CD8-positive, alpha-beta memory T cell (primary cell): ENCODE results near the gene TOLLIP. TPM values are rescaled to one million over a fixed set of nuclear protein-coding genes. Genes with fewer than 3 reads are reported as not detected.
"Not testable (repeated sequence)": the region's sequence is repeated elsewhere in the genome, so short reads cannot be mapped to it uniquely, and the experiment has no call there.

Experiments used
- CTCF ChIA-PET: fragments of 350-600 bp; sonication (Branson Sonifier 250); formaldehyde crosslinking; loops from one replicate; lab custom pipeline; 2021; ENCODE audit warnings: antibody characterized with exemption; lab: Charles Lee
- POLR2A ChIA-PET: fragments of 350-600 bp; sonication (Branson Sonifier 250); formaldehyde crosslinking; loops from one replicate; lab custom pipeline; 2021; ENCODE audit warnings: antibody characterized with exemption; lab: Charles Lee
- DNase-seq, 5 donors: peaks; one replicate each; pipeline versions ENCODE4 v3.0.0 to v3.0.0-alpha.2; 2020 to 2022; ENCODE audit warnings: mixed read lengths in 1 of 5
- H3K27ac ChIP-seq: one replicate; pipeline ENCODE4 v1.7.0; 2013; ENCODE audit warnings: low read depth, mild to moderate bottlenecking, low read length, moderate library complexity
- H3K27me3 ChIP-seq: 2 replicates; pipeline ENCODE4 v1.7.0; 2013; ENCODE audit warnings: low read length, mild to moderate bottlenecking; ENCODE audit not compliant: insufficient read depth, poor library complexity, severe bottlenecking
- H3K36me3 ChIP-seq: 2 replicates; pipeline ENCODE4 v1.7.0; 2013; ENCODE audit warnings: mild to moderate bottlenecking, low read length, moderate library complexity; ENCODE audit not compliant: insufficient read depth
- H3K4me1 ChIP-seq: 2 replicates; pipeline ENCODE4 v1.7.0; 2013; ENCODE audit warnings: mild to moderate bottlenecking, low read length, moderate library complexity; ENCODE audit not compliant: insufficient read depth
- H3K4me3 ChIP-seq: 2 replicates; pipeline ENCODE4 v1.7.0; 2013; ENCODE audit warnings: mild to moderate bottlenecking, low read length
- H3K9me3 ChIP-seq: 2 replicates; pipeline ENCODE4 v1.7.0; 2013; ENCODE audit warnings: mild to moderate bottlenecking, low read length
- H3K27ac Mint-ChIP-seq, 8 donors: one replicate each; pipeline ENCODE4 v1.8.0; 2020 to 2021; ENCODE audit warnings: mixed read lengths in 8 of 8, mild to moderate bottlenecking in 6 of 8, inconsistent platforms in 3 of 8, moderate library complexity in 3 of 8
- H3K27me3 Mint-ChIP-seq, 2 donors: one replicate each; pipeline ENCODE4 v1.8.0; 2020 to 2021; ENCODE audit warnings: mixed read lengths in 2 of 2, mild to moderate bottlenecking in 1 of 2, moderate library complexity in 1 of 2
- H3K36me3 Mint-ChIP-seq, 3 donors: one replicate each; pipeline ENCODE4 v1.8.0; 2020 to 2021; ENCODE audit warnings: mixed read lengths in 3 of 3, inconsistent platforms in 1 of 3, mild to moderate bottlenecking in 1 of 3
- H3K4me1 Mint-ChIP-seq, 3 donors: one replicate each; pipeline ENCODE4 v1.8.0; 2020 to 2021; ENCODE audit warnings: mixed read lengths in 3 of 3, inconsistent platforms in 1 of 3, mild to moderate bottlenecking in 1 of 3
- H3K4me3 Mint-ChIP-seq, 7 donors: one replicate each; pipeline ENCODE4 v1.8.0; 2020 to 2021; ENCODE audit warnings: mixed read lengths in 7 of 7, mild to moderate bottlenecking in 6 of 7, moderate library complexity in 4 of 7, inconsistent platforms in 2 of 7
- H3K9me3 Mint-ChIP-seq, 5 donors: one replicate each; pipeline ENCODE4 v1.8.0; 2020 to 2022; ENCODE audit warnings: mixed read lengths in 5 of 5, mild to moderate bottlenecking in 3 of 5, moderate library complexity in 2 of 5, inconsistent platforms in 1 of 5
- polyA plus RNA-seq: library from polyadenylated mRNA; unstranded; fragments of 300-500 nt; fragmentation: Illumina TruSeq; gene quantifications from one replicate; pipeline ENCODE4 v1.2.3, GENCODE V29; 2021
- total RNA-seq, 2 experiments: library from RNA; stranded (reverse); gene quantifications; one replicate each; pipeline ENCODE4 v1.2.3, GENCODE V29; 2021

TOLLIP gene
- total and polyA plus RNA-seq, 3 experiments from 2014 or later, result 31.1 to 41.8 (median 36.3) TPM

GRCh38 chr11:1352696-1353382 is 43.4 kb upstream of the TOLLIP start:
- Mint-ChIP-seq H3K27me3 (peaks cover 14 to 15% of the 10 kb centered on the region in 2 donors), H3K4me1 (no peaks in the 10 kb centered on the region), H3K9me3 (no peaks in the 10 kb centered on the region), H3K27ac (no peak overlapping the region), H3K4me3 (no peak overlapping the region), H3K36me3 (no peaks in the 10 kb centered on the region)
- Histone ChIP-seq H3K27me3 (no peaks in the 10 kb centered on the region), H3K4me3 (no peak overlapping the region), H3K4me1 (no peaks in the 10 kb centered on the region), H3K36me3 (no peaks in the 10 kb centered on the region), H3K27ac (no peak overlapping the region), H3K9me3 (no peaks in the 10 kb centered on the region)
- ChIA-PET CTCF (no interaction called here), POLR2A (no interaction called here)
- no peak for DNase-seq

GRCh38 chr11:1351278-1351937 is 42.0 kb upstream of the TOLLIP start:
- Histone ChIP-seq H3K4me3 (no peak overlapping the region), H3K27ac (no peak overlapping the region), H3K4me1 (no peaks in the 10 kb centered on the region), H3K27me3 (no peaks in the 10 kb centered on the region), H3K9me3 (no peaks in the 10 kb centered on the region), H3K36me3 (no peaks in the 10 kb centered on the region)
- POLR2A ChIA-PET, result no interaction called here
- H3K4me1 Mint-ChIP-seq, result no peaks in the 10 kb centered on the region
- no peak overlapping the region for H3K27ac Mint-ChIP-seq
- CTCF ChIA-PET, result no interaction called here
- H3K4me3 Mint-ChIP-seq, result no peak overlapping the region
- peak in 1 of 5 donors; percentile 8 for DNase-seq
- no peaks in the 10 kb centered on the region for H3K36me3 Mint-ChIP-seq
- H3K9me3 Mint-ChIP-seq, result no peaks in the 10 kb centered on the region
- peaks cover 5 to 10% of the 10 kb centered on the region in 2 donors for H3K27me3 Mint-ChIP-seq

- H3K27me3 Mint-ChIP-seq, result peaks cover 4% of the 10 kb centered on the region in 2 donors
- no peak overlapping the region for H3K4me3 ChIP-seq
- no peaks in the 10 kb centered on the region for H3K9me3 Mint-ChIP-seq
- DNase-seq, result no peak
- H3K27ac Mint-ChIP-seq, result no peak overlapping the region
- H3K4me1 Mint-ChIP-seq, result no peaks in the 10 kb centered on the region
- no peaks in the 10 kb centered on the region for H3K36me3 Mint-ChIP-seq
- no peaks in the 10 kb centered on the region for H3K27me3 ChIP-seq
- CTCF ChIA-PET, result no interaction called here
- no peak overlapping the region for H3K4me3 Mint-ChIP-seq
- no peaks in the 10 kb centered on the region for H3K9me3 ChIP-seq
- no peak overlapping the region for H3K27ac ChIP-seq
- no peaks in the 10 kb centered on the region for H3K36me3 ChIP-seq
- POLR2A ChIA-PET, result interaction anchor here (0.7 kb wide), 1 partner anchor 92 kb away, joined by 7 read pairs; no protein-coding TSS in a partner anchor
- no peaks in the 10 kb centered on the region for H3K4me1 ChIP-seq
Measured at GRCh38 chr11:1350086-1350725, 40.8 kb upstream of the TOLLIP start.

- Histone ChIP-seq H3K9me3 (no peaks in the 10 kb centered on the region), H3K36me3 (no peaks in the 10 kb centered on the region), H3K4me3 (no peak overlapping the region), H3K27me3 (no peaks in the 10 kb centered on the region), H3K4me1 (no peaks in the 10 kb centered on the region), H3K27ac (no peak overlapping the region)
- H3K9me3 Mint-ChIP-seq, result no peaks in the 10 kb centered on the region
- H3K4me1 Mint-ChIP-seq, result no peaks in the 10 kb centered on the region
- H3K27me3 Mint-ChIP-seq, result no peaks in the 10 kb centered on the region
- H3K36me3 Mint-ChIP-seq, result no peaks in the 10 kb centered on the region
- ChIA-PET CTCF (no interaction called here), POLR2A (no interaction called here)
- H3K4me3 Mint-ChIP-seq, result no peak overlapping the region
- peak overlapping the region in 1 of 8 donors; percentile 54 for H3K27ac Mint-ChIP-seq
- no peak for DNase-seq
Measured at GRCh38 chr11:1349327-1350041, 40.1 kb upstream of the TOLLIP start.

- H3K4me3 Mint-ChIP-seq, result no peak overlapping the region
- ChIA-PET POLR2A (no interaction called here), CTCF (no interaction called here)
- Histone ChIP-seq H3K4me1 (no peaks in the 10 kb centered on the region), H3K36me3 (no peaks in the 10 kb centered on the region), H3K4me3 (no peak overlapping the region), H3K27ac (no peak overlapping the region), H3K9me3 (no peaks in the 10 kb centered on the region), H3K27me3 (no peaks in the 10 kb centered on the region)
- no peak overlapping the region for H3K27ac Mint-ChIP-seq
- no peaks in the 10 kb centered on the region for H3K4me1 Mint-ChIP-seq
- H3K9me3 Mint-ChIP-seq, result no peaks in the 10 kb centered on the region
- H3K36me3 Mint-ChIP-seq, result no peaks in the 10 kb centered on the region
- no peak for DNase-seq
- no peaks in the 10 kb centered on the region for H3K27me3 Mint-ChIP-seq
Measured at GRCh38 chr11:1348796-1349326, 39.4 kb upstream of the TOLLIP start.

- Histone ChIP-seq H3K4me3 (no peak overlapping the region), H3K36me3 (no peaks in the 10 kb centered on the region), H3K4me1 (no peaks in the 10 kb centered on the region), H3K27ac (no peak overlapping the region), H3K27me3 (no peaks in the 10 kb centered on the region), H3K9me3 (no peaks in the 10 kb centered on the region)
- Mint-ChIP-seq H3K4me1 (no peaks in the 10 kb centered on the region), H3K36me3 (no peaks in the 10 kb centered on the region), H3K4me3 (no peak overlapping the region), H3K27me3 (no peaks in the 10 kb centered on the region), H3K9me3 (no peaks in the 10 kb centered on the region), H3K27ac (no peak overlapping the region)
- CTCF ChIA-PET, result no interaction called here
- DNase-seq, result no peak
- POLR2A ChIA-PET, result no interaction called here
Measured at GRCh38 chr11:1348146-1348795, 38.8 kb upstream of the TOLLIP start.

GRCh38 chr11:1347411-1347999 is 38.1 kb upstream of the TOLLIP start:
- CTCF ChIA-PET, H3K4me3 ChIP-seq, H3K36me3 ChIP-seq, H3K27ac Mint-ChIP-seq, H3K27ac ChIP-seq, POLR2A ChIA-PET, H3K27me3 ChIP-seq, H3K36me3 Mint-ChIP-seq, H3K4me1 Mint-ChIP-seq, H3K9me3 ChIP-seq, H3K4me3 Mint-ChIP-seq, H3K4me1 ChIP-seq, DNase-seq, H3K9me3 Mint-ChIP-seq, H3K27me3 Mint-ChIP-seq: not testable (repeated sequence)
